Activated effector memory CD4-positive, alpha-beta T cell treated with Interleukin-2 at 50 U/mL for 16 hours (primary cell): Measurements from ENCODE around the gene KRTAP20-4.

Experiments used
- DNase-seq: peaks from one replicate; pipeline ENCODE4 v3.0.0-alpha.2; 2020

KRTAP20-4 gene

DNA sequence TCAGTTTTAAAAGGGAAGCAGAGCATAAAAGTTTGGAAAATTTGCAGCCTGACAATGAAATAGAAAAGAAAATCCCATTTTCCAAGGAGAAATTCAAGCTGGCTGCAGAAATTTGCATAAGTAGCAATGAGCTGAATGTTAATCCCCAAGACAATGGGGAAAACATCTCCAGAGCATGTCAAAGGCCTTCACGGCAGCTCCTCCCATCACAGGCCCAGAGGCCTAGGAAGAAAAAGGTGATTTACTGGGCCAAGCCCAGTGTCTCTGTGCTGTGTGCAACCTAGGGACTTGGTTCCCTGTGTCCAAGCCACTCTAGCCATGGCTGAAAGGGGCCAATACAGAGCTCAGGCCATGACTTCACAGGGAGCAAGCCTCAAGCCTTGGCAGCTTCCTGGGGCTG is 48.3 kb downstream of the KRTAP20-4 start:
- no peak for DNase-seq
